Mucosa of descending colon (tissue), 3 donors: ENCODE data around the gene FAM193A. TPM values are rescaled to one million over a fixed set of nuclear protein-coding genes. Genes with fewer than 3 reads are reported as not detected.

Experiments used
- ATAC-seq: fragments of 200-7000 bp; cut with Tn5 transposase; one replicate; pipeline ENCODE4 v1.9.1; 2020; ENCODE audit warnings: mild to moderate bottlenecking, moderate library complexity
- DNase-seq, 3 donors: peaks; one replicate each; pipeline ENCODE4 v3.0.0-alpha.2; 2020
- H3K36me3 ChIP-seq: fragments of 200-600 bp; one replicate; pipeline ENCODE4 v1.8.0; 2021; ENCODE audit warnings: low read depth, mild to moderate bottlenecking
- H3K4me1 ChIP-seq: fragments of 200-600 bp; one replicate; pipeline ENCODE4 v1.8.0; 2021; ENCODE audit warnings: low read depth, mild to moderate bottlenecking
- H3K4me3 ChIP-seq: fragments of 200-600 bp; one replicate; pipeline ENCODE4 v1.8.0; 2021; ENCODE audit warnings: mild to moderate bottlenecking
- H3K9me3 ChIP-seq: fragments of 200-600 bp; one replicate; pipeline ENCODE4 v1.8.0; 2021; ENCODE audit warnings: mild to moderate bottlenecking
- CTCF ChIP-seq: fragments of 200-600 bp; IDR thresholded peaks from one replicate; pipeline ENCODE4 v1.8.0; 2022; ENCODE audit warnings: antibody characterized with exemption, mild to moderate bottlenecking
- intact Hi-C, 2 donors: fragments of 100-400 bp; cut with DNase I in 1 of 2; cut with micrococcal nuclease in 1 of 2; formaldehyde crosslinking; loops; one replicate each; pipeline versions ENCODE4 v1.11.0 to v1.11.1; 2022; cut with DNase I, micrococcal nuclease
- total RNA-seq, 3 donors: library from RNA; stranded (reverse); fragmentation: NEBNext Ultra II Directional in 2 of 3; extraction: Animal tissue kit (Norgen Biotek cat#: 25700) in 2 of 3; gene quantifications; one replicate each; pipeline versions ENCODE4 v1.2.1 to v1.2.4, GENCODE V29; 2021 to 2023
- donor health status: DM: no; HTN: no; CAD: no; lungs with moderate emphysema.
- donor health status: DM: no; HTN: no; CAD: no.
- donor health status: DM: no; HTN: yes; CAD: no.

FAM193A gene
- total RNA-seq, 3 donors from 2014 or later: 26.7 to 35.2 (median 28.6) TPM

DNA sequence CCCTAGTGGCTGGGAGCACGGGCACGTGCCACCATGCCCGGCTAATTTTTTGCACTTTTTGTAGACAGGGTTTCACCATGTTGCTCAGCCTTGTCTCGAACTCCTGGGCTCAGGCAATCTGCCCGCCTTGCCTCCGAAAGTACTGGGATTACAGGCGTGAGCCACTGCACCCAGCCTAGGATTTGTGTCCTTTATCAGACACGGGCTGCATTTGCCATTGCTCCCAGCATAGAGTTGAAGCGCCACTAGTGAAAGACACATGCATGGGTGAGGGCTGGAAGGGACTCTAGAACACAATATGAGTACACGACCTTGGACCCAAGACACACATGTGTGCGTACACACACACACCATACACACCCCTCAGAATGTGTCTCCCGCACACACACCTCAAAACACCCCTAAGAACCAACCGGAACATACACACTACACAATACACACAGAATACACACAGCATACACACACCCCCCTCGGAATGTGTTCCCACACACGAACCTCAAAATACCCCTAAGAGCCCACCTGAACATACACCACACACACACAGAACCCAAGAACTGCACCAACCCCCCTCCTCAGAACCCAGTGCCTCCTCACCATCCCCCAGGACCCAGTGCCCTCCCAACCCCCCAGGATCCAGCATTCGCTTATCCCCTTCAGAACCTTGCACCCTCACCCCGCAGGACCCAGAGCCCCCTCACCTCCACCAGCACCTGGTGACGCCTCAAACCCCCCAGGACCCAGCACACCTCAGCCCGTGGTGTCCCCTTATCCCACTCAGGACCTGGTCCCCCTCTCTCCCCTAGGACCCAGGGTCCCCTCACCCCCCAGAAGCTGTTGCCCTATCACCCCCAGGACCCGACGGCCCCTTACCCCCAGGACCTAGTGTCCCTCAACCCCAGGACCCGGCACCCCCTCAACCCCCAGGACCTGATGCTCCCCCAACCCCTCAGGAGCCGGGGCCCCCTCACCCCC is 218.7 kb downstream of the FAM193A start:
- intact Hi-C loops: no loop called here
- TF ChIP-seq CTCF: no peak
- peaks cover 31% of the 10 kb centered on the region for H3K4me1 ChIP-seq

GRCh38 chr4:2755821-2756690 is 219.6 kb downstream of the FAM193A start, which contains the start of gene TNIP2:
TNIP2 (minus strand) TSS chr4:2756336; CDS start chr4:2756289, 47 bp downstream.
- peak within 1 kb of the TSS; percentile 47 for H3K4me3 ChIP-seq
- peak; percentile 89 to 93 (median 90) for DNase-seq
- H3K36me3 ChIP-seq: no peaks in the 10 kb centered on the region
- no peaks in the 10 kb centered on the region for H3K9me3 ChIP-seq
- H3K4me1 ChIP-seq: peaks cover 31% of the 10 kb centered on the region
- intact Hi-C loops: no loop called here
- ATAC-seq: peak; percentile 85
- no peak for TF ChIP-seq CTCF

More for the DNA sequence above, 218.7 kb downstream of the FAM193A start:
- DNase-seq: peak in 1 of 3 donors; percentile 64
- no peaks in the 10 kb centered on the region for H3K9me3 ChIP-seq
- H3K4me3 ChIP-seq: peak overlapping the region; percentile 47
- H3K36me3 ChIP-seq: no peaks in the 10 kb centered on the region
- no peak for ATAC-seq

GRCh38 chr4:2756691-2757350 is 220.4 kb downstream of the FAM193A start:
- H3K4me1 ChIP-seq: peaks cover 26% of the 10 kb centered on the region
- H3K9me3 ChIP-seq: no peaks in the 10 kb centered on the region
- TF ChIP-seq CTCF: no peak
- DNase-seq (no peak), ATAC-seq (no peak)
- no peaks in the 10 kb centered on the region for H3K36me3 ChIP-seq
- intact Hi-C loops: no loop called here
- no peak overlapping the region for H3K4me3 ChIP-seq

DNA sequence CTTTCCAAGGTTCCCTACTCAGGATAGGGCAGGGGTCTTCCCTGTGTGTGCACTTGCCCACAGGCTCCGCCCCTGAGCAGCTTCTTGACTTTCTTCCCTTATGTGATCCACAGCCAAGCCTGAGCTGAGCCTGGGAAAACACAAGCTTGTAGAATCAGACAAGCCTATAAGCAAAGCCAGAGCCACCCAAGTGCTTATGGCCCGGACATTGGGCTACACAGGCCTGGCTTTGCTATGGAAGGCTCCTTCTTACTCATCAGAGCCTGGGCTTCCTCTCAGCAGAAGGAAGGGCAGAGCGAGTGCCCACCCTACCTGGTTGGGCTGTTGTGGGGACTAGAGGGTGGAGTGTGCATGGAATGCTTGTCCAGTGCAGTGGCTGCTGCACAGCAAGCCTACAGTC is 221.0 kb downstream of the FAM193A start:
- Histone ChIP-seq H3K4me1 (peaks cover 30% of the 10 kb centered on the region), H3K9me3 (no peaks in the 10 kb centered on the region), H3K36me3 (no peaks in the 10 kb centered on the region), H3K4me3 (no peak overlapping the region)
- DNase-seq (no peak), ATAC-seq (no peak)
- TF ChIP-seq CTCF: no peak
- intact Hi-C loops: no loop called here
